Stimulated activated CD4-positive, alpha-beta T cell treated with anti-CD3 and anti-CD28 coated beads, Interleukin-2, amount 100 ng/mL, for 24 hours (primary cell): ENCODE results near the gene ZBED2.
A peak's percentile ranks its signal among the peaks of the same experiment; 100 is the strongest.

Experiments used
- DNase-seq, 2 donors: peaks; one replicate each; pipeline ENCODE4 v3.0.0-alpha.2; 2020

The ZBED2 gene

DNA sequence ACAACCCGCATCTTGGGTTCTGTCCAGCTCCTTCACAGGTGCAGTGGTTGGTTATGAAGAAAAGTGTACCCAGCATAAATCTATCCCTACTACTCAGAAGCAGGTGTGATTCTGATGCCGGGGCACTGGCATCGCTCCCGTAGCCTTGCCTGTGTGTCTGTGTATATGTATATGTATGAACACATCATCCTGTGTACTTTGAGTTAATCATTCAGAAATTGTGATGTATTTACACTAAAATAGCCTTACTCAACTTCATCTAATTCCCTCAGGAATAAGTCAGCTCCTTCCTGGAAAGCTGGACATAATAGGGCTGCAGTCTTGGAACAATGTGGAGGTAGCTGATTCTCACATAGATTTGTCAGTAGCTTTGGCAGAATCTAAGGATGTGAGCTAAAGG lies 6.7 kb upstream of the ZBED2 start:
- DNase-seq = no peak

DNA sequence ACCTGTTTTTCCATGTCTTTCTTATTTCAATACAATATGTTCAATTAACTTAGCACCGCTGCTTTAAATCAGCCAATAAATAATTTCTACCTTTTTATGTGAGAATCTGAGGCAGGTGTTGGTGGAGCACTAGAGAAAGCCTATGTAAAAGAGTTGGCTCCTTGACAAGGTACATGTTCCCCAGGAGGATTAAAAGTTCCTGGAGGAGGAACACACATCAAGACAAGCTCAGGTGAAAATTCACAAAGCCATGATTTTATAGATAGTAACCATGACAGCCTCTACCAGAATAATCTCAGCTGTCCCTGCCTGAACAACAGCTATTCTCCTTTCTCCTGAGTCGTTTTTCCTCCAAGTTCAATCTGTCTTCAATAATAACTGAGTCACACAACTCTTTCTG lies 3.4 kb upstream of the ZBED2 start:
- no peak for DNase-seq

DNA sequence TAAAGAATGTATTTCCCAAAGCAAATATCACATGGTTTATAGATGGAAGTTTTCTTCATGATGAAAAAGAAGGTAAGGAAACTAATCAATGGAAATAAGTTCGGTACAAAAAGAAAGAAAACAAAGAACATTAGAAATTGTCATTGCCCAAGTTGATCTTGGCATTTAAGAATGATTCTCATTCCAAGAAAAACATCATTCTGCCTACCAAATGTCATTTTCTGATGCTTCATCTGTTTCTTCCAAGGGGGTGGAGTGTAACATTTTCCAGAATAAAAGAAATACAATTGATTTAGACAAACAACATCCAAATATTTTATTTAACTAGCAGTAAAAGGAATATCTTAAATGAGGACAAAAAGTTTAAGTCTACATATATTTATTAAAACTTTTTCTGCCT lies 3.0 kb upstream of the ZBED2 start:
- DNase-seq = no peak

DNA sequence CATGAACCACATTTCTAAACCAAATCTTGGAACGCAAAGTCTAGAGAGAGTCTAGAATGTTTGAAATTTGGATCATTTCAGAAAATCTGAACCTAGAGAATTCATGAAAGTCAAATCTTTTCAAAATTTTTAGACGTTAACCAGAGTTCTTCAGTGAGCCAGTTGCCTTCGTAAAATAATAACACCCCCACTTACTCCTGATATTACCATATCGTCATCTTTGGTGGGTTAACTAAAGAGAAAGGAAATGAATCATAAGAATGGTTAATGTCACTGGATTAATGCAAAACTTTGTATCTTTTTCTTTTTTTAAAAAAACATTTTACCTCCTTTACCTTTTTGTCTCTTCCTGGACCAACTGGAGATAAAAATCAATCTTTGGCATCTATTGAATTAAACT lies 1.2 kb upstream of the ZBED2 start:
- DNase-seq = no peak

DNA sequence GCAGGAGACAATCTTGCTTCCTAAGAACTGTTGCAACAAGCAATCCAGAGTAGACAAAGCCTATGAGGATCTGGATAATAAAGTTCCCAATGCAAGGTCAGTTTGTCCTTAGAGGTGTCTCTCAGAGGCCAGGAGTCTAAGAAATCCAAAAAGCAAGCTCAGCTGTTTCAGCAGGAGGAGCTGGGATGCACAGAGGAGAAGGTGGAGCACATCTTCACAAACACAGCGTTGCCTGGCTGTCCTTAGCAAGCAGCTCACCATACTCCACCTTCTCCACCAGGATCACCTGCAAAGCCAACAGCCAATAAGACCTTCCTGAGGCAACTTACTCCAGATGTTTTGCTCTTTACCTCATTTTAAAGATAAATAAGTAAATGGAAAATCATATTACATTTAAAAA lies 365 bp downstream of the ZBED2 start:
- no peak for DNase-seq

DNA sequence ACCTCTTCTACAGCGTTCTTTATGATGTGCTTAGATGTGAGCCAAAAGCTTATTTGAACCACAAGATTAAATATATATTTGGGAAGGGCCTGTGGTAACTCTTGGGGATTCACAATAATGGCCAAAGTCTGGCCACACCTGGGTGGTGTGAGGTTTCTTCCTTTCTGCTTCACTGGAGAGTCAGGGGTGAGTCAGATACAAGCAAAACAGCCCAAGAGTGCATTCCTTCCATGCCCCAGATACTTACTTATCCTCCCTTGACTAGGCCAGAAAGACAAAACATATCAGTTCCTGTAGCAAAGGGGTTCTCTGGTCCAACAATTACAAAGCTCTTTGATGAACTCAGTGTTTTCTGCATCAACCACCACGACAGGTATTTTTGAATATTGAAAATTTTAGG lies 941 bp downstream of the ZBED2 start:
- no peak for DNase-seq

DNA sequence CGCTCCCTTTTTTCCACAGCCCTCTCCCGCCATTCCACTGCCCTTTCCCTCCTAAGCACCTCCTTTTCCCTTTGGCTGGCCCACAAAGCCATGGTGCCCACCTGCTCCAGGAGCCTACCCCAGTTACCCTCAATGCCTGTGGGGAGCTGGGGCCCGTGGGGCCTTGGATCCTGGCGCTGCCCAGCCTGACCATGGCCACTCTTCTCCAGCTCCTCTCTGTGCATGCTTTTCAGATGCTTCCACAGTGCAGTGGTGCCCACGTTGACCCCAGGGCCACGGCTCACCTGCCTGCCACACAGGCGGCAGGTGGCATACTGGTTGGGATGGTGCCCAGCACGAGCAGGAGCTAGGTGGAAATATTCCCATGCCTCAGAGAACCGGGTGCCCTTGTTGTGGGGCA lies 1.5 kb downstream of the ZBED2 start:
- no peak for DNase-seq

DNA sequence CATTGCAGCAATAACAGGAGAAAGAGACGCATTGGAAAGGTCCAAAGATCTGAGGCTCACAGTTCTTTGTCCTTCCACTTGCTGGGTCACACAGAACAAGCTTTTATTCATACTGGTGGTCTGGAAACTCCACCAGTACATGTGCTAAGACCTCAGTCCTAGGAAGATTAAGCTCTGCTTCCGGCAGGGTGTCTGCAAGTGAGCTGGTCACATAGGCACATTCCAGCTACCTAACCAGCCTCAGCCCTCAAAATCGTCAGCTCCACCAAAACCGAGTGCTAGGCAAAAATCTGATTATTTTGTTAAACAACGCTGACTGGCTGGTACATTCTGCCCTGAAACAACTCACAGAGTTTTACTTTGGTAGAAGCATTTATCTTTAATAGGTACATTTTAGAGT lies 2.2 kb downstream of the ZBED2 start:
- no peak for DNase-seq

DNA sequence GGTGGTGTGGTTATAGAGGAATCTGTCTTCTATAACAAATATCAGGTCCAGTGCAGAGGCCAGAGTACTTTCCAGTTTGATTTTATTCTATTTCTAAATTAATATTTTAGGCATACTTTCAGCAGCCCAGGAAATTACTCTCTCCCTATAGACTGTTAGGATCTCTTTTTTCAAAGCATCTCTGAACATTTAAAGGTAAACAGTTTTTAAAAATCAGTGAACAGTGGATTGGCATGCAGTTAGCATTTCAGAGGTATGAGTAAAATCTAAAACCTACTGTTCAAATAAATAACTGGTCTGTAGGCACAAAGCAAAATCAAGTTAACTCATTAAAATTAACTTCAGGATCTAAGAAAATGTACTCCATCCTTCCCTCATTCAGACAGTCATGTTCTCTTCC lies 3.0 kb downstream of the ZBED2 start:
- DNase-seq = no peak

DNA sequence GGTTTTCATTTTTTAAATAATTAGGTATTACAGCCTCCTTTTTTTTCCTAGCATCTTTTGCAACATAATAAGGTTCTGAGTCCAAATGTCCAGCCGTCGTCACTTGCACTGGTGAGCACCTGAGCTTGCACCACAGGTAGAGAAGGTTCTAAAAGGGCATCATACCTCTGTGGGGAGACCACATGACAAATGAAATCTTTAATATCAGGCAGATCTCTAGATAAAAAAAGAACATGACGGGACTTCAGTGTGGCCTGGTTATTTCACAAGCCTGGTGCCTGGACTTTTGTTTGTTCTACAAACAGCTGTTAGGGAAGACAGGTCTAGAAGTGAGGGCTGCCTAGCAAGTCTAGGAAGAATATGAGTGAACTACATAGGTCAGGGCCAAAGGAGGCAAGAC lies 3.6 kb downstream of the ZBED2 start:
- DNase-seq = no peak

DNA sequence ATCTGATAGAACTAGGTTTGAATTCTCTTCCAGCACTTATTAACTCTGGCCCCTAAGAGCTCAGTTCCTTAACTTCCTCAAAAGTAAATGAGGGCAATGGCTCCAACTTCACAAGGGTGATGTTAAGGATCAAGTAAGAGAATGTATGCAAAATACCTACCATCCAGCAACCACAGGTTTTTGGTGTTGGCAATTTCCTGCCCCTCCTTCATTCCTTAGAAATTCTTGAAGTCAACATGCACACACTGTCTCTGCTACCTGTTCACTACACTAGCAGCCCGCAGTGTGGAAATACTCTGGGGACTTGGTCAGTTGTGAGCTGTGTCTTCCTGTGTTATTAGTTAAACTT lies 5.0 kb downstream of the ZBED2 start:
- no peak for DNase-seq

DNA sequence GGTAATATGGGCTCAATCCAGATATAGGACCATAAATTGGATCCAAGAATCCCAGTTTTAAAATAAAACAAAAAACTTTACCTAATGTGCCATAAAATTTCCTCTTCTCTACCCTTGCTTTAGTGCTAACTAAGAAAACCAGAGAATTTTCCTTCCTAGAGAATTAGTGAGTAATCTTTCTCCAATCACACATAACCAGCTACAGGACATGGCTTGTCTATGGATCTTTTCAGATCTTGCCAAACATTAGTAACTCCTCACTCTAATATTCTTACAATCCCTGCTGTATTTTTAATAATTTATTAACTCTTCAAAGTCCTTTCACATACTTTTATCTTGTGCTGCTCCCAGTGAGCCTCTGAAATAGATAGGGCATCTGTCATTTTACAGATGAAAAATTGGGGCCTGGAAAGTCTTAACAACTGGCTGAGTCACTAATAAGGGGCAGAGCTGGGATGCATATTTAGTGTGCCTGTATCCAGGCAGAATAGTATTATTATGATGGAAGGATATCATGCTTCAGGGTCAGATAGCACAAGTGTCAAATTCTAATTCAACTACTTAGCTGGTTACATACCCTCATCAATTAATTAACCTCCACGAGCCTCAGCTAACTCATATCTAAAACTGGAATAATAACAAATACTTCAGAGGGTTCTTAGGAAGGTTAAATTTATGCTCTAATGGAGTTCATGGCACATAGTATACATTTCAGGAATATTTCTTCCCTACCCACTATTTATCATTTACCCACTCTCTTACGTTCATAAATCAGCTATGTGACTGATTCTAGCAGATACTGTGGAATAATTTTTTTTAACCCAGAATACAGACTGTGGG lies 5.6 kb downstream of the ZBED2 start:
- no peak for DNase-seq

DNA sequence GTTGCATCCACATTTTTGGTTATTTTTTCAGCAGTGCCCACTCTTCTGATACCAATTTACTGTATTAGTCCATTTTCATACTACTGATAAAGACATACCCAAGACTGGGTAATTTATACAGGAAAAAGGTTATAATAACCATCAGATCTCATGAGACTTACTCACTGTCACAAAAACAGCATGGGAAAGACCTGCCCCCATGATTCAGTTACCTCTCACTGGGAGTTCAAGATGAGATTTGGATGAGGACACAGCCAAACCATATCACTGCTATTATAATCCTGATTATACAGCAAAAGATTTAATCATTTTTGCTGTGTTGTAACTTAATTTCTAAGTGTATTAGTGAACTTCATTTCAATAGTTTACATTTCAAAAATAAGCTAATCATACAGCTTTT lies 6.6 kb downstream of the ZBED2 start:
- no peak for DNase-seq

DNA sequence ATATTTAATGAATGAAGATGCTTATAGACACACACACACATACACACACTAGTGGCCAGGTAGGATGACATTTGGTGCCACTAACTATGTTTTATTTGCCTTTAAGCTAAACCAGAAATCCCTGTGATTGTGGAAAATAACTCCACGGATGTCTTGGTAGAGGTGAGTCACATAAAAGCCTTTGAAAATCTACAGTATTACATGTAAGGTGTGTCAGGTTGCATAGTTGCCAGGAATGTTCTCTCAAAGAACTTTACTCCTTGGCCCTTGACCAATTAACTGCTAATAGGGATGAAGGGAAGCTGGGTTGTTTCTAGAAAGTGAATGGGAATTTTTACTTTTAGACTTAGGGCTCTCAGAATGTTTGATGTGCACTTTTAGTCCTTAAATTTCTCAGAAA lies 9.9 kb downstream of the ZBED2 start:
- DNase-seq = no peak

DNA sequence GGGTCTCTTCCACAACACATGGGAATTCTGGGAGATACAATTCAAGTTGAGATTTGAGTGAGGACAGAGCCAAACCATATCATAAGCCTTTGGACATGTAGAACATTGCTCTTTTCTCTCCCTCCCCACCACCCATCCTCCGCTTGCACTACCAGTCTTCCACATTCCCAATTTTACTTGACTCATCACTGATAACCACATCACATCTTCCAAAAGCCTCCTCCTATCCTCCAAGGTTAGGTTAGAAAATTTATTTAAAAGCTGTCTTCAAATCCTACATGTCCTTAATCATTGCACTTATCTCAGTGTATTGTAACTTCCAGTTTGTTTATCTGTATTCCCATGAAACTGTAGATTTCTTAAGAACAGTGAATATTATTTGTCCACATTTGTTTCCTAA lies 10.4 kb downstream of the ZBED2 start:
- DNase-seq = no peak

DNA sequence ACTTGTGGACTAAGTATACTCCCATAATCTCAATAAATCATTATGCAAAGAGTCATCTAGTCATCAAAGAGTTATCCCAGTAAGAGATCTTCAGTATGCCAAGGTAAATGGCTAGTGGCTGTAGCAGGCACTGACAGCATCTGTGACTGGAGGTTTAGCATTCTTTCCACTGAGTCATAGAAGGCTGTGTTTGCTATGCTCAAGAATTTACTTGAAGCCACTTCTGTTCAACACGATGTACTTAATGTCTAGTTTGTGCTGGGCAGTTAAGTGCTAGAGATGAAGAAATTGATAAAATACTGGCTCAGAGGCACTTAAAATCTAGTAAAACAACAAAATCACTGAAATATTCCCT lies 13.0 kb downstream of the ZBED2 start:
- DNase-seq = no peak

DNA sequence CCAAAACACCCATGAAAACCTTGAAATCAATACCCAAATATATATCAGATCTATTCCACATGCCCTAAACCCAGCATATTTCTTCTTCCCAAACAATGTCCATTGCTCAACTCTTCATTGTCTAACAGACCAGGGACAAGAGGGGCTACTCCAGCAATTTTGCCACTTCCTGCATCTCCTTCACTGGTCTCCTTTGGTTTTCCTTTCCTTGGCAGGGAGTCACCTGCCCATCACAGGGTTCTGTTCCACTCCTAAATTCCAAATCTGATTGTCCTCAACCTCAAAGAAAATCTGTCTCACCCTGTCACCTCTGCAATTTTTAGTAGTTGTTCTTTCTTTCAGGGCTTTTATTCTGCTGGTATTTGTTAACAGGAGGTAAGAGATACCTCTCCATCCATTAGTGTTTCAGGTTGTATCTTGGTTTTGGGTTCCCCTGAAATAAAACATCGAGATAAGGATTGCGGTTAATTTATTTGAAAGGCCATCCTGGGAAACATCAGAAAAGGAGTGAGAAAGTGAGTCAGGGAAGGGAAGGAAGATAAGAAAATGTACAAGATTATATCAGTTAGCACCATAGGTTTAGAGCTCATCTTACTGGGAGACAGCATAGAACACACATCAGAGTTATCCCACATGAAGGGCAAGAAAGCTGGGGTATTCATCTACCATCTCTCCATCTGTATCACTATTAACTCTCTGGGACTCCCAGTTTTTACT lies 13.6 kb downstream of the ZBED2 start:
- DNase-seq = no peak

DNA sequence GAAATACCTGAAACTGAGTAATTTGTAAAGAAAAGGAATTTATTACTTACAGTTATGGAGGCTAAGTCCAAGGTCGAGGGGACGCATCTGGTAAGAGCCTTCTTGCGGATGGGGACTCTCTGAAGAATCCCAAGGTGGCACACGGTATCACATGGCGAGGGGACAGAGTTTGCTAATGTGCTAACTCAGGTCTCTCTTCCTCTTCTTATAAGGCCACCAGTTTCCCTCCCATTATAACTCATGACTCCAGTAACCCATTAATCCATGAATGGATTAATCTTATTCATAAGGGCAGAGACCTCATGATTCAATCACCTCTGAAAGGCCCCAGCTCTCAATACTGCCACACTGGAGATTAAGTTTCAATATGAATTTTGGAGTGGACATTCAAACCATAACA lies 15.7 kb downstream of the ZBED2 start:
- no peak for DNase-seq

DNA sequence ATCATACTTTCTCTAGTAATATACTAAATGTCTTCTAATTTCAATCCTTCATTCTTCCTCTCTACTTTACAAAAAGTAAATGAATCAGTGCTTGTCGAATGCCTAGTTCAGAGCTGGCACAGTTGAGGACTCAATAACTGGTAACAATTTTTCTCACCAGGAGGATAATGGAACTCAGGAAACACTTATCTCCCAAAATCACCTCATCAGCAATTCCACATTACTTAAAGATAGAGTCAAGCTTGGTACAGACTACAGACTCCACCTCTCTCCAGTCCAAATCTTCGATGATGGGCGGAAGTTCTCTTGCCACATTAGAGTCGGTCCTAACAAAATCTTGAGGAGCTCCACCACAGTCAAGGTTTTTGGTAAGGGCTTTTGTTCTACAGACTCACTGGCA lies 16.3 kb downstream of the ZBED2 start:
- no peak for DNase-seq

DNA sequence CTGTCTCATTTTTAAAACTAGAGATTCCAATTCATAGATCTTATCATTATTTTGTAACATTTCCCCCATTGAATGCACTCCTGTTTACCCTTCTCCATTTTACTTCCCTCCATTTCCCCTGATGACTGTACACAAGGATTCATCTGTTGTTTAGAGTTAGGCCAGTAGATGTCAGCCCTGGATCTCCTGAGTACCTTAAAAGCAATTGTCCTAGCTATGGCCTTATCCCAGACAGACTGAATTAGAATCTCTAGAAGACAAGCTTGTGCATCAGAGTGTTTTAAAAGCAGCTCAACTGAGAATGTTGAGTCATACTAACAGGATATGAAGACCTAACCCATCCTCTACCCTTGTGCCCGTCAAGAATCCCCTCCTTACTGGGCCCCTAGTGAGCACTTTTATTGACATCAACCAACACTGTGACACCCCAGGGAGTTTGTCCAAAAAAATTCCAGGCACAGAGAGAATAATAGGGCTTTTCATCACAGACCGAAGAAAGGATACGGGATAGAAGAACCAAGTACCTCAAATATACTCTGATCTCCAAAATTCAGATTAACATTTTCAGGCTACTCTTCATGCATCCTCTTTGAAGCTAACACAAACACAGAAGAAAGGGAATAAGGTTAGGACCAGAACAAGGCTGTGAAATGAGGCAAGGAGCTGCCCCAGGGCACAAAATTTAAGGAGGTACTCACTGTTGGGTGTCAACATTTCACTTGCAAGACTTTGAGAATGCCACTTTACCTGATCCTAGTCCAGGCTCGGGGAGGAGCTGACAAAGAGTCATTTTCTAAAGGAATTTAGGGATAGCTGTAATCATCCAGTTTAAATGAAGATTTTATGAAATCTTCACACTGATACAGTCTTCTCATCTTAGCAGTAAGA lies 17.1 kb downstream of the ZBED2 start:
- DNase-seq = no peak

DNA sequence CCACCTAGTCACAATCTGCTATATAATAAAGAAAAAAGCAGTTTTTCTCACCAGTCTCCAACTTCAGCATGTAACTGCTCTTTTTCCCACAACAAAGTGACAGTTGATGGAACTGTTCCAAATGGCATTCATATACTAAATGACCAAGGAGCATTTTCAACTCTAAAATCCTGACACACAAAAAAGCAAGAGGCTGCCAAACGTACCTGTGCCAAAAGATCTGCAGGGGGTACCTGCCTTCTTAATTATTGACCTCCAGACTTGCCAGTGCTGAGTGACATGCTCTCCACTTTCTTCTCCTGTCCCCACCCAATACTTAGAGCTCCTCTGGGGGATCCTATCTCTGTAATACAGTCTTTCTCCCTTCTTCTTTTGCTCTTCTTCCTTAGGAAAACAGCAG lies 18.0 kb downstream of the ZBED2 start:
- DNase-seq = no peak

DNA sequence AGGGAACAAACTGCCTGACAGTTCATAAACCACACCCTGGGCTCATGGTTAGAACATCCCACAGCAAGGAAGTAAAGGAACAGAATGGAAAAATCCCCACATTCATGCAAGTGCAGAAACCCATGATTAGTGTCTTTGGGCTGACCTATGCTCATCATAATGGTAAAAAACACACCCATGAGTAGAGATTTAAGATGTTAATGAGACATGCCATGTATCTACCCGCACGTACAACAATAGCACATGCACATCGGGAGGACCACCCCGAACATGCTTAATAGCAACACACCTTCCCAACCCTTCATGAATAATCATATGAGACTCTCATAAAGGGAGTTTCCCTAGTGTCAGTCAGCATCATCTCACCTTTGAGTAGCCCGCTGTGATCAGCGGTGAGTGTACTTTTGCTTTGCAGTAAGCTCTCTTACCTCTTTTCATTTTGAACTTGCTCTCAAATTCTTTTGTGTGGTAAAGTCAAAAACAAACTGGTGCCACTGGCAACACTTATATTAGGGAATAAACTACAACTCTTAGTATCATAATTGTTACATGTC lies 23.2 kb downstream of the ZBED2 start:
- DNase-seq = peak in 1 of 2 donors; percentile 35

DNA sequence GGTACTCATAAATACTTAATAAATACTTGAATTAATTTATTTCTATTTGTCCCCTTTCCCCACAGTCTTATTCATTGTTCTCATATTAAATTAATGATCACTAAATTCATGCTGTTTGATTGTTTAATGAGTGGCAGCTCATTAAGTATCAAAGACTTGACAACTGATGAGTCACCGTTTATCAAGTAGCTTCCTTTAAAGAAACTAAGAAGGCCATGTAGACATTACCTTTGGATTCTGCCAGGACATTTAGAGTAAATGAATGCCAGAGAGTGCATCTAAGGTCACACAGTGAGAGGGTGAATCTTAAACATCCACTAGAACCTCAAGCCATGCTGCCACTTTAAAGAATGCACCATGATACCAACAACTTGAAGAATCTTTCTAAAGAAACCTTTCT lies 23.9 kb downstream of the ZBED2 start:
- DNase-seq = no peak
